Measurements from ENCODE around the gene CCDC148. TPM values are rescaled to one million over a fixed set of nuclear protein-coding genes. Genes with fewer than 3 reads are reported as not detected.
A peak's percentile ranks its signal among the peaks of the same experiment; 100 is the strongest.

Gene CCDC148
- total and polyA plus RNA-seq, 2 donors (not counting 3 experiments of a cell fraction or from before 2014, with no cell fraction given): 0.04 to 0.69 TPM

GRCh38 chr2:158204741-158205165 is 251.8 kb downstream of the CCDC148 start:
- Histone ChIP-seq H3K9me1 (replicated peaks; ENCODE audit: control insufficient read depth, extremely low read depth, insufficient read depth, low read length) (no peaks in the 10 kb centered on the region), H3K4me1 (ENCODE audit: control insufficient read depth, extremely low read depth, insufficient read depth, low read length) (peaks cover 16% of the 10 kb centered on the region), H2AFZ (ENCODE audit: low read depth, low read length) (no peak overlapping the region), H3K27ac (ENCODE audit: insufficient read depth, low read depth, low read length) (no peak overlapping the region), H3K4me2 (ENCODE audit: insufficient read depth, low read length) (no peak overlapping the region), H3K27me3 (ENCODE audit: control insufficient read depth in 2 of 2, insufficient read depth in 2 of 2, low read length in 2 of 2) (peaks cover 0 to 4% of the 10 kb centered on the region in 2 experiments), H3K9me3 (replicated peaks; ENCODE audit: control insufficient read depth, insufficient read depth, low read length) (no peaks in the 10 kb centered on the region), H3K9ac (replicated peaks; ENCODE audit: extremely low read depth, insufficient read depth, low read length) (no peak overlapping the region), H3K79me2 (ENCODE audit: control insufficient read depth, insufficient read depth, low read length) (no peaks in the 10 kb centered on the region), H3K4me3 (replicated peaks in 1 of 3; ENCODE audit: insufficient read depth in 1 of 3, low read depth in 1 of 3, low read length in 3 of 3) (no peak overlapping the region), H3K36me3 (ENCODE audit: control insufficient read depth in 2 of 2, extremely low read depth in 1 of 2, insufficient read depth in 2 of 2, low read length in 2 of 2) (no peaks in the 10 kb centered on the region), H4K20me1 (replicated peaks; ENCODE audit: control insufficient read depth, extremely low read depth, insufficient read depth, low read length) (no peaks in the 10 kb centered on the region)
- DNase-seq (ENCODE audit: low read depth, low spot score) (no peak), FAIRE-seq (no peak)
- BruUV-seq (replicated peaks): no TSS peak
- ChIA-PET CTCF (interaction anchor here (1.3 kb wide), 1 partner anchor 25 kb away, joined by 4 read pairs; no protein-coding TSS in a partner anchor), POLR2A (no interaction called here)
- TF ChIP-seq MAX (IDR thresholded peaks at IDR 0.05; ENCODE audit: insufficient read depth, insufficient read length) (no peak), MYC (IDR thresholded peaks at IDR 0.05; ENCODE audit: low read depth, low read length) (no peak), JUN (IDR thresholded peaks at IDR 0.05; ENCODE audit: borderline replicate concordance, insufficient read depth, insufficient read length, low read depth) (no peak), EZH2 (IDR thresholded peaks at IDR 0.05; ENCODE audit: borderline replicate concordance, low read depth, low read length, severe bottlenecking) (no peak), POLR2A (IDR thresholded peaks at IDR 0.05; ENCODE audit: low read depth, low read length) (no peak), FOS (IDR thresholded peaks at IDR 0.05; ENCODE audit: borderline replicate concordance, insufficient read depth, low read length) (no peak)
- dilution Hi-C loops (cut with MboI; ENCODE audit: extremely low pct_ligation_motif_present, low sequenced_read_pairs) (no loop called here), intact Hi-C loops (cut with micrococcal nuclease) (no loop called here)

DNA sequence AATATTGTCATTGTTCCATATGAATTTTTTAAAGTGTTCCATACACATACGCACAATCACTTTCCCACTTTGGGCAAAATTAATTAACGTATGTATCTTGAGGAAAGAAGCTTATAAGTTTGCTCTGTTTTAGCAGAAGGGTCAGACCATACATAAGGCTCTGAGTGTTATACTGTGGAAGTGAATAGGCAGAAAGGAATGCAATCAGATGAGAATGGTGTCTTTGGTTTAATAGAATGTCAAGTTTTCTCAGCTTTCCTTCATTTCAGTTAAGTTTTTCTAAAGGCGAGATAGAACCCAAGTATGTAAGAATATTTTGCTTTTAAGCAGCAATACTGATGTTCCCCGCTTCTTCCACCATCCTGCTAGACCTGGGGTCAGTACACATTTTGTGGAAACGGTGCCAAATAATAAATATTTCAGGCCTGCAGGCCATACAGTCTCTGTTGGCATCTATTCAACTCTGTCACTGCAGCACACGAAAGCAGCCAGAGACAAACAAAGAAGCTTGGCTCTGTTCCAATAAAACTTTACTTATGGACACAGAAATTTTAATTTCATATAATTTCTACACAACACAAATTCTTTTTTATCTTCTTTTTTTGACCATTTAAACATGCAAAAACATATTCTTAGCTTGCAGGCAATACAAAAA is 254.3 kb downstream of the CCDC148 start:
- Histone ChIP-seq H3K27me3 (ENCODE audit: control insufficient read depth in 2 of 2, insufficient read depth in 2 of 2, low read length in 2 of 2) (peaks cover 0 to 2% of the 10 kb centered on the region in 2 experiments), H3K4me2 (ENCODE audit: insufficient read depth, low read length) (peak overlapping the region; percentile 46), H3K9me1 (replicated peaks; ENCODE audit: control insufficient read depth, extremely low read depth, insufficient read depth, low read length) (no peaks in the 10 kb centered on the region), H3K4me3 (replicated peaks in 1 of 3; ENCODE audit: insufficient read depth in 1 of 3, low read depth in 1 of 3, low read length in 3 of 3) (no peak overlapping the region), H3K9ac (replicated peaks; ENCODE audit: extremely low read depth, insufficient read depth, low read length) (peak overlapping the region; percentile 39), H3K27ac (ENCODE audit: insufficient read depth, low read depth, low read length) (peak overlapping the region; percentile 55), H3K79me2 (ENCODE audit: control insufficient read depth, insufficient read depth, low read length) (no peaks in the 10 kb centered on the region), H2AFZ (ENCODE audit: low read depth, low read length) (no peak overlapping the region), H3K36me3 (ENCODE audit: control insufficient read depth in 2 of 2, extremely low read depth in 1 of 2, insufficient read depth in 2 of 2, low read length in 2 of 2) (no peaks in the 10 kb centered on the region), H3K9me3 (replicated peaks; ENCODE audit: control insufficient read depth, insufficient read depth, low read length) (no peaks in the 10 kb centered on the region), H3K4me1 (ENCODE audit: control insufficient read depth, extremely low read depth, insufficient read depth, low read length) (peaks cover 16% of the 10 kb centered on the region), H4K20me1 (replicated peaks; ENCODE audit: control insufficient read depth, extremely low read depth, insufficient read depth, low read length) (no peaks in the 10 kb centered on the region)
- no TSS peak for BruUV-seq (replicated peaks)
- no peak for TF ChIP-seq POLR2A (IDR thresholded peaks at IDR 0.05; ENCODE audit: low read depth, low read length)
- TF ChIP-seq FOS (IDR thresholded peaks at IDR 0.05; ENCODE audit: borderline replicate concordance, insufficient read depth, low read length): peak; percentile 61
- TF ChIP-seq JUN (IDR thresholded peaks at IDR 0.05; ENCODE audit: borderline replicate concordance, insufficient read depth, insufficient read length, low read depth): peak; percentile 14
- CTCF ChIA-PET: interaction anchor here (1.0 to 2.1 kb wide), 5 partner anchors 10 to 551 kb away, joined by 7 to 15 read pairs (median 10); partner anchors contain the start of genes CCDC148 and PKP4
- intact Hi-C loops (cut with micrococcal nuclease) (loop anchor here (1.0 kb wide), 2 partner anchors 11 to 12 kb away; no protein-coding TSS in a partner anchor), dilution Hi-C loops (cut with MboI; ENCODE audit: extremely low pct_ligation_motif_present, low sequenced_read_pairs) (no loop called here)
- DNase-seq (ENCODE audit: low read depth, low spot score) (peak; percentile 76), FAIRE-seq (peak; percentile 54)
- POLR2A ChIA-PET: interaction anchor here (0.5 to 1.6 kb wide), 2 partner anchors 12 to 343 kb away, joined by 3 to 8 read pairs; no protein-coding TSS in a partner anchor

Data from endothelial cell of umbilical vein (primary cell).